Measurements from ENCODE around the gene SP110.

SP110 gene

GRCh38 chr2:230217424-230217823 lies 2.4 kb downstream of the SP110 start:
- ChIA-PET POLR2A (no interaction called here), CTCF (interaction anchor here (0.6 kb wide), 1 partner anchor 57 kb away, joined by 5 read pairs; no protein-coding TSS in a partner anchor)
- TF ChIP-seq ZNF513 (tag by site-specific recombination; IDR thresholded peaks at IDR 0.05) = no peak
- TF ChIP-seq KLF1 (tag by site-specific recombination; IDR thresholded peaks at IDR 0.05) = no peak
- TF ChIP-seq ZNF791 (tag by site-specific recombination; IDR thresholded peaks at IDR 0.05) = no peak
- TF ChIP-seq ZNF555 (tag by site-specific recombination; conservative IDR thresholded peaks at IDR 0.05) = no peak
- no peak for TF ChIP-seq RBAK (tag by site-specific recombination; IDR thresholded peaks at IDR 0.05)
- TF ChIP-seq ZNF639 (tag by site-specific recombination; IDR thresholded peaks at IDR 0.05) = no peak
- TF ChIP-seq ZNF501 (tag by site-specific recombination; IDR thresholded peaks at IDR 0.05) = no peak
- no peak for TF ChIP-seq PRDM1 (tag by site-specific recombination; IDR thresholded peaks at IDR 0.05)
- TF ChIP-seq ZBTB11 (tag by site-specific recombination; conservative IDR thresholded peaks at IDR 0.05; ENCODE audit: low read depth) = no peak
- TF ChIP-seq ZNF10 (tag by site-specific recombination; IDR thresholded peaks at IDR 0.05) = no peak
- no peak for TF ChIP-seq ZNF830 (tag by site-specific recombination; IDR thresholded peaks at IDR 0.05; ENCODE audit: low read depth)
- no peak for TF ChIP-seq ZNF174 (tag by site-specific recombination; IDR thresholded peaks at IDR 0.05)
- no peak for TF ChIP-seq ZNF155 (tag by site-specific recombination; IDR thresholded peaks at IDR 0.05)
- TF ChIP-seq ZNF292 (tag by site-specific recombination; IDR thresholded peaks at IDR 0.05; ENCODE audit: borderline replicate concordance, low read depth) = no peak
- no peak for TF ChIP-seq ZNF596 (tag by site-specific recombination; IDR thresholded peaks at IDR 0.05)
- TF ChIP-seq ZNF394 (tag by site-specific recombination; IDR thresholded peaks at IDR 0.05; ENCODE audit: borderline replicate concordance) = no peak
- no peak for TF ChIP-seq ZNF707 (tag by site-specific recombination; IDR thresholded peaks at IDR 0.05)
- no peak for TF ChIP-seq ZNF658 (tag by site-specific recombination; IDR thresholded peaks at IDR 0.05)
- TF ChIP-seq ZSCAN4 (tag by site-specific recombination; IDR thresholded peaks at IDR 0.05) = no peak
- H3K9me3 ChIP-seq (ENCODE audit: control insufficient read depth, insufficient read depth, low read depth, low read length) = no peaks in the 10 kb centered on the region
- H3K36me3 ChIP-seq (ENCODE audit: control insufficient read depth in 2 of 2, insufficient read depth in 1 of 2, low read length in 2 of 2) = peaks cover 0 to 33% of the 10 kb centered on the region in 2 experiments; a peak in 1 of 3 replicates
- H3K27ac ChIP-seq (ENCODE audit: extremely low read depth, low read depth, low read length) = no peak overlapping the region
- no peak overlapping the region for H3K4me3 ChIP-seq (ENCODE audit: low read depth, low read length)
- H3K4me1 ChIP-seq (ENCODE audit: control insufficient read depth, insufficient read depth, low read length) = no peaks in the 10 kb centered on the region

- Histone ChIP-seq H3K27ac (ENCODE audit: extremely low read depth, low read depth, low read length) (no peak overlapping the region), H3K4me3 (ENCODE audit: low read depth, low read length) (no peak overlapping the region), H3K36me3 (ENCODE audit: control insufficient read depth in 2 of 2, insufficient read depth in 1 of 2, low read length in 2 of 2) (peaks cover 0 to 42% of the 10 kb centered on the region in 2 experiments; a peak in 1 of 3 replicates), H3K9me3 (ENCODE audit: control insufficient read depth, insufficient read depth, low read depth, low read length) (no peaks in the 10 kb centered on the region), H3K4me1 (ENCODE audit: control insufficient read depth, insufficient read depth, low read length) (no peaks in the 10 kb centered on the region)
- POLR2A ChIA-PET = no interaction called here
- CTCF ChIA-PET = interaction anchor here (1.0 kb wide), 1 partner anchor 56 kb away, joined by 3 read pairs; no protein-coding TSS in a partner anchor
- TF ChIP-seq ZNF112 (tag by site-specific recombination; IDR thresholded peaks at IDR 0.05) = no peak
- TF ChIP-seq PRDM10 (tag by site-specific recombination; IDR thresholded peaks at IDR 0.05) = no peak
- no peak for TF ChIP-seq ZFHX2 (tag by site-specific recombination; conservative IDR thresholded peaks at IDR 0.05)
- TF ChIP-seq HOXD13 (CRISPR knock-in tag; IDR thresholded peaks at IDR 0.05; ENCODE audit: borderline replicate concordance) = no peak
- no peak for TF ChIP-seq ZNF514 (tag by site-specific recombination; IDR thresholded peaks at IDR 0.05)
- TF ChIP-seq ZNF610 (tag by site-specific recombination; IDR thresholded peaks at IDR 0.05; ENCODE audit: borderline replicate concordance) = no peak
- TF ChIP-seq ZNF768 (tag by site-specific recombination; IDR thresholded peaks at IDR 0.05) = no peak
Observed at GRCh38 chr2:230216489-230216888, 3.3 kb downstream of the SP110 start.

Data from HEK293 (cell line).